HepG2 (cell line): ENCODE measurements around the gene KRT84.

Experiments
- SUZ12 ChIP-seq: fragments of 150-350 bp; IDR thresholded peaks from 2 replicates; pipeline ENCODE4 v1.6.1; 2014; ENCODE audit warnings: low read depth, low read length
- ZNF530 ChIP-seq: sonication (generic); formaldehyde crosslinking; IDR thresholded peaks from 2 replicates; pipeline ENCODE4 v1.5.0; 2020; ENCODE audit warnings: low read depth, mild to moderate bottlenecking, missing genetic modification reagents
- ZNF616 ChIP-seq: sonication (generic); formaldehyde crosslinking; IDR thresholded peaks from 2 replicates; pipeline ENCODE4 v1.5.0; 2020; ENCODE audit warnings: low read depth, mild to moderate bottlenecking, missing genetic modification reagents
- TF ChIP-seq, protein P1 (sequence below): sonication (generic); formaldehyde crosslinking; IDR thresholded peaks from 2 replicates; pipeline ENCODE4 v1.4.0; 2020; ENCODE audit warnings: missing genetic modification reagents, borderline replicate concordance
- TF ChIP-seq, protein P2 (sequence below): fragments of 450-650 bp; IDR thresholded peaks from 2 replicates; pipeline ENCODE4 v1.6.1; 2016

DNA sequence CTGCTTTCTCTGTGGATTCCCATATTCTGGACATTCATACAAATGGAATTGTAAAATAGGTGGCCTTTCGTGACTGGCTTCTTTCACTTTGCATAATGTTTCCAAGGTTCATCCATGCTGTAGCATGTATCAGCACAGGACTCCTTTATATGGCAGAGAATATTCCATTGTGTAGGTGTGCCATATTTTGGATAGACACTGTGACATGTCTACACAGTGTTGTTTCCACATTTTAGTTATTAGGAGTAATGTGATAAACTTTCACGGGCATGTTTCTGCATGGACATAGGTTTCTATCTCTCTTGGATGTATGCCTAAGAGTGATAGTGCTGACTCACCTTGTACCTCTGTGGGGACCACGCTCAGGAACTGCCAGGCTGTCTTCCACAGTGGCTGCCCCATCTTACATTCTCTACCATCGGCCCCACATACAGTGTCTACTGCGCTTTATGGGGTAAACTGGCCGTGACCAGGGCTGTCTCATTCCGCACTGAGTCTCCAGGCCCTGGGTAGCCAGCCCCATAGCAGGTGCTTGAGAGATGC lies 7.1 kb upstream of the KRT84 start:
- TF ChIP-seq SUZ12 (no peak), ZNF616 (CRISPR knock-in tag) (no peak), ZNF530 (CRISPR knock-in tag) (no peak)
- TF ChIP-seq, protein P1, sequence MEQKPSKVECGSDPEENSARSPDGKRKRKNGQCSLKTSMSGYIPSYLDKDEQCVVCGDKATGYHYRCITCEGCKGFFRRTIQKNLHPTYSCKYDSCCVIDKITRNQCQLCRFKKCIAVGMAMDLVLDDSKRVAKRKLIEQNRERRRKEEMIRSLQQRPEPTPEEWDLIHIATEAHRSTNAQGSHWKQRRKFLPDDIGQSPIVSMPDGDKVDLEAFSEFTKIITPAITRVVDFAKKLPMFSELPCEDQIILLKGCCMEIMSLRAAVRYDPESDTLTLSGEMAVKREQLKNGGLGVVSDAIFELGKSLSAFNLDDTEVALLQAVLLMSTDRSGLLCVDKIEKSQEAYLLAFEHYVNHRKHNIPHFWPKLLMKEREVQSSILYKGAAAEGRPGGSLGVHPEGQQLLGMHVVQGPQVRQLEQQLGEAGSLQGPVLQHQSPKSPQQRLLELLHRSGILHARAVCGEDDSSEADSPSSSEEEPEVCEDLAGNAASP (CRISPR knock-in tag), result no peak
- TF ChIP-seq, protein P2, sequence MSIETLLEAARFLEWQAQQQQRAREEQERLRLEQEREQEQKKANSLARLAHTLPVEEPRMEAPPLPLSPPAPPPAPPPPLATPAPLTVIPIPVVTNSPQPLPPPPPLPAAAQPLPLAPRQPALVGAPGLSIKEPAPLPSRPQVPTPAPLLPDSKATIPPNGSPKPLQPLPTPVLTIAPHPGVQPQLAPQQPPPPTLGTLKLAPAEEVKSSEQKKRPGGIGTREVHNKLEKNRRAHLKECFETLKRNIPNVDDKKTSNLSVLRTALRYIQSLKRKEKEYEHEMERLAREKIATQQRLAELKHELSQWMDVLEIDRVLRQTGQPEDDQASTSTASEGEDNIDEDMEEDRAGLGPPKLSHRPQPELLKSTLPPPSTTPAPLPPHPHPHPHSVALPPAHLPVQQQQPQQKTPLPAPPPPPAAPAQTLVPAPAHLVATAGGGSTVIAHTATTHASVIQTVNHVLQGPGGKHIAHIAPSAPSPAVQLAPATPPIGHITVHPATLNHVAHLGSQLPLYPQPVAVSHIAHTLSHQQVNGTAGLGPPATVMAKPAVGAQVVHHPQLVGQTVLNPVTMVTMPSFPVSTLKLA, result no peak
